ENCODE results near the gene PLP2. TPM values are rescaled to one million over a fixed set of nuclear protein-coding genes. Genes with fewer than 3 reads are reported as not detected.

Gene PLP2
- total and polyA plus RNA-seq, 2 of the 4 experiments (the other 2 are of a cell fraction): 22.6 to 156 TPM

GRCh38 chrX:49212209-49212608, 40.5 kb downstream of the PLP2 start:
- Histone ChIP-seq H3K27me3 (ENCODE audit: control insufficient read depth, insufficient read depth, low read length) (peaks cover 2% of the 10 kb centered on the region; the same call in 1 of the 2 replicates), H2BK15ac (ENCODE audit: low read depth, low read length) (no peak overlapping the region), H2AFZ (replicated peaks; ENCODE audit: low read length, poor library complexity) (no peak overlapping the region), H3K9me1 (ENCODE audit: insufficient read depth, low read length) (no peaks in the 10 kb centered on the region), H3K18ac (ENCODE audit: low read depth, low read length) (no peak overlapping the region), H3K9ac (ENCODE audit: low read depth, low read length) (no peak overlapping the region), H2AK5ac (ENCODE audit: low read depth, low read length) (no peak overlapping the region), H4K5ac (ENCODE audit: low read depth, low read length) (no peak overlapping the region), H3K36me3 (ENCODE audit: control insufficient read depth, insufficient read depth, low read length) (no peaks in the 10 kb centered on the region), H3K4ac (ENCODE audit: low read depth, low read length) (no peak overlapping the region), H3K9me3 (ENCODE audit: control insufficient read depth, insufficient read depth, low read length) (peaks cover 4% of the 10 kb centered on the region), H2AK9ac (replicated peaks; ENCODE audit: low read depth, low read length, poor library complexity) (no peak overlapping the region), H2BK120ac (ENCODE audit: low read depth, low read length) (no peak overlapping the region), H2BK5ac (ENCODE audit: low read depth, low read length, poor library complexity, severe bottlenecking) (no peak overlapping the region), H4K8ac (ENCODE audit: low read depth in 2 of 2, low read length in 2 of 2) (no peak overlapping the region), H3K4me2 (ENCODE audit: low read depth, low read length) (no peak overlapping the region), H2BK20ac (ENCODE audit: low read depth, low read length) (no peak overlapping the region), H3K79me1 (ENCODE audit: low read depth in 1 of 2, low read length in 2 of 2) (no peaks in the 10 kb centered on the region), H3K56ac (ENCODE audit: extremely low read depth, insufficient read depth, low read length) (no peak overlapping the region), H3K23ac (ENCODE audit: low read depth, low read length) (no peak overlapping the region), H4K91ac (ENCODE audit: insufficient read depth, low read depth, low read length) (no peak overlapping the region), H4K20me1 (ENCODE audit: insufficient read depth, low read length) (no peaks in the 10 kb centered on the region), H3K14ac (replicated peaks; ENCODE audit: low read depth, low read length) (no peak overlapping the region), H3K27ac (ENCODE audit: insufficient read depth, low read length) (no peak overlapping the region), H3K4me1 (ENCODE audit: control insufficient read depth, insufficient read depth, low read length) (no peaks in the 10 kb centered on the region), H3K4me3 (ENCODE audit: insufficient read depth, low read depth, low read length) (no peak overlapping the region)
- DNase-seq (no peak), ATAC-seq (ENCODE audit: low read depth) (no peak)
- POLR2A ChIA-PET (ENCODE audit: unreplicated experiment): no interaction called here
- no CpG with 5 or more reads among the region's 2 CpGs for WGBS, 2 experiments (ENCODE audit: extremely low coverage in 2 of 2, insufficient read length in 1 of 2)
- TF ChIP-seq, protein P1, sequence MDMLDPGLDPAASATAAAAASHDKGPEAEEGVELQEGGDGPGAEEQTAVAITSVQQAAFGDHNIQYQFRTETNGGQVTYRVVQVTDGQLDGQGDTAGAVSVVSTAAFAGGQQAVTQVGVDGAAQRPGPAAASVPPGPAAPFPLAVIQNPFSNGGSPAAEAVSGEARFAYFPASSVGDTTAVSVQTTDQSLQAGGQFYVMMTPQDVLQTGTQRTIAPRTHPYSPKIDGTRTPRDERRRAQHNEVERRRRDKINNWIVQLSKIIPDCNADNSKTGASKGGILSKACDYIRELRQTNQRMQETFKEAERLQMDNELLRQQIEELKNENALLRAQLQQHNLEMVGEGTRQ (IDR thresholded peaks at IDR 0.05; ENCODE audit: low read depth, low read length): no peak
- TF ChIP-seq NFE2L2 (IDR thresholded peaks at IDR 0.05; ENCODE audit: low read depth, low read length) (no peak), CEBPB (IDR thresholded peaks at IDR 0.05; ENCODE audit: low read depth, low read length) (no peak), POLR2A (IDR thresholded peaks at IDR 0.05; ENCODE audit: low read depth, low read length) (no peak), RFX5 (IDR thresholded peaks at IDR 0.05; ENCODE audit: low read depth, low read length) (no peak), SMC3 (IDR thresholded peaks at IDR 0.05; ENCODE audit: low read depth, low read length) (no peak), RAD21 (IDR thresholded peaks at IDR 0.05; ENCODE audit: low read length) (no peak), BHLHE40 (IDR thresholded peaks at IDR 0.05; ENCODE audit: low read depth, low read length) (no peak), FOS (IDR thresholded peaks at IDR 0.05; ENCODE audit: low read depth, low read length) (no peak), MAFK (IDR thresholded peaks at IDR 0.05; ENCODE audit: low read depth, low read length) (no peak), MXI1 (IDR thresholded peaks at IDR 0.05; ENCODE audit: borderline replicate concordance, low read depth, low read length) (no peak), RCOR1 (IDR thresholded peaks at IDR 0.05; ENCODE audit: insufficient replicate concordance, low read length) (no peak), CHD1 (IDR thresholded peaks at IDR 0.05; ENCODE audit: low read depth, low read length) (no peak), MAZ (IDR thresholded peaks at IDR 0.05; ENCODE audit: borderline replicate concordance, low read depth, low read length) (no peak), ELK1 (IDR thresholded peaks at IDR 0.05; ENCODE audit: borderline replicate concordance, low read depth, low read length) (no peak)
- TF ChIP-seq, protein P2, sequence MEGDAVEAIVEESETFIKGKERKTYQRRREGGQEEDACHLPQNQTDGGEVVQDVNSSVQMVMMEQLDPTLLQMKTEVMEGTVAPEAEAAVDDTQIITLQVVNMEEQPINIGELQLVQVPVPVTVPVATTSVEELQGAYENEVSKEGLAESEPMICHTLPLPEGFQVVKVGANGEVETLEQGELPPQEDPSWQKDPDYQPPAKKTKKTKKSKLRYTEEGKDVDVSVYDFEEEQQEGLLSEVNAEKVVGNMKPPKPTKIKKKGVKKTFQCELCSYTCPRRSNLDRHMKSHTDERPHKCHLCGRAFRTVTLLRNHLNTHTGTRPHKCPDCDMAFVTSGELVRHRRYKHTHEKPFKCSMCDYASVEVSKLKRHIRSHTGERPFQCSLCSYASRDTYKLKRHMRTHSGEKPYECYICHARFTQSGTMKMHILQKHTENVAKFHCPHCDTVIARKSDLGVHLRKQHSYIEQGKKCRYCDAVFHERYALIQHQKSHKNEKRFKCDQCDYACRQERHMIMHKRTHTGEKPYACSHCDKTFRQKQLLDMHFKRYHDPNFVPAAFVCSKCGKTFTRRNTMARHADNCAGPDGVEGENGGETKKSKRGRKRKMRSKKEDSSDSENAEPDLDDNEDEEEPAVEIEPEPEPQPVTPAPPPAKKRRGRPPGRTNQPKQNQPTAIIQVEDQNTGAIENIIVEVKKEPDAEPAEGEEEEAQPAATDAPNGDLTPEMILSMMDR (conservative IDR thresholded peaks at IDR 0.05; ENCODE audit: low read depth, low read length): no peak
- CTCF ChIA-PET: no interaction called here
- dilution Hi-C loops (cut with HindIII; ENCODE audit: low sequenced_read_pairs, unreplicated experiment): no loop called here
- intact Hi-C loops (cut with micrococcal nuclease): no loop called here
- no TSS peak for BruUV-seq (replicated peaks)
- in situ Hi-C loops (cut with MboI; ENCODE audit: low sequenced_read_pairs): no loop called here

All from IMR-90 (cell line).